ENCODE measurements around the gene COCH. TPM values are rescaled to one million over a fixed set of nuclear protein-coding genes. Genes with fewer than 3 reads are reported as not detected.
A peak's percentile ranks its signal among the peaks of the same experiment; 100 is the strongest.

COCH gene
- total RNA-seq, 1 experiment from 2014 or later: 6.7 TPM

DNA sequence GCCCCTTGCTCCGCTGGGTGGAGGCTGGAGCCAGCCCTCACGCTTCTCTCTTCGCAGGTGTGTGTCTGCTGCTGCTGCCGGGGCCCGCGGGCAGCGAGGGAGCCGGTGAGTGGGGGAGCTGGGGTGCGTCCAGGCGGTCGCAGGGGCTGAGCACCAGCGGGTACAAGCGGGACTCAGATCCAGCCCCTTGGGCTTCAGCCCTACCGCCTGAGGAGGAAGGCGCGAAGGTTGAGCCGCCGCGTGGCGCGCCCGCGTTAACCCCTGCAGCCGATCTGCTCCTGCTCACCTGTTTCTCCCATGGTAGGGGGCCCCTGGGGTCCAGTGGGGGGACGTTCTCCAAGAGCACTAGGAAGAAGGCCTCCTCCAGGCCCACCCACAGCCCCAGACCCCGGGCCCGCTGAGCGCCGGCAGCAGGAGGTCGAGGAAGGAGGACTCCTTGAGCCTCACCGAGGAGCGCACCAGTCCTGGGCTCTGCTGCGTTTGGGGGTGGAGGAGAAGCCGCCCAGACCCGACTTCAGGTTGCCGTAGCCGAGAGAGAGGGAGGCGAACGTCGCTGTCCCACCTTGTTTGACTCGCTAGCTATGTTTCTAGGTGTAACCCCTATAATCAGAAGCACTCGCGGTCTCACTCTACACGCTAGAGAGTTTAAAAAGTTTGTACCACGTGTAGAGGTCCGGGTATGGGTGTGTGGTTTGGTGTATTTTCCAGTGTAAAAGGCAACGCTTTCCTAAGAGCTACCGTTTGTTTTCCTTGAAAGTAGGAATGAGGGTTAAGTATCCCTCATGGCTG is 834 bp downstream of the COCH start:
- ChIA-PET CTCF (no interaction called here), RAD21 (ENCODE audit: low non-redundant PET in 1 of 2, low total read pairs in 2 of 2, uncharacterized antibody in 2 of 2, unreplicated experiment in 2 of 2) (no interaction called here), POLR2A (no interaction called here)
- Histone ChIP-seq H3K4me1 (ENCODE audit: control insufficient read depth in 1 of 2, insufficient read depth in 2 of 2, low read length in 2 of 2) (peaks cover 0 to 18% of the 10 kb centered on the region in 2 experiments; a peak in 3 of 4 replicates), H3K9ac (ENCODE audit: low read length) (peak overlapping the region; percentile 61; the same call in 1 of the 2 replicates), H3K9me3 (ENCODE audit: control insufficient read depth in 1 of 2, insufficient read depth in 1 of 2, low read depth in 1 of 2, low read length in 2 of 2) (no peaks in the 10 kb centered on the region), H3K4me2 (ENCODE audit: low read length) (peak overlapping the region; percentile 85), H4K20me1 (ENCODE audit: insufficient read depth) (no peaks in the 10 kb centered on the region), H3K79me2 (ENCODE audit: insufficient read depth, low read length) (no peaks in the 10 kb centered on the region), H3K27me3 (ENCODE audit: insufficient read depth, low read length) (no peaks in the 10 kb centered on the region), H3K9me2 (ENCODE audit: insufficient read depth) (no peaks in the 10 kb centered on the region), H2AFZ (ENCODE audit: low read depth, low read length, poor library complexity, severe bottlenecking) (no peak overlapping the region), H3K27ac (ENCODE audit: low read depth, low read length) (peak overlapping the region; percentile 27; the same call in 1 of the 2 replicates), H3K4me3 (replicated peaks in 1 of 2; ENCODE audit: low read depth in 1 of 2, low read length in 2 of 2) (peak overlapping the region in 1 of 2 experiments; percentile 58; a peak in 2 of 4 replicates), H3K36me3 (ENCODE audit: control insufficient read depth in 1 of 2, insufficient read depth in 2 of 2, low read length in 2 of 2) (no peaks in the 10 kb centered on the region)
- no peak for ATAC-seq
- no TSS peak for BruUV-seq (replicated peaks)
- intact Hi-C loops (cut with micrococcal nuclease): no loop called here
- no peak for DNase-seq (ENCODE audit: low read depth, low spot score)
- no peak for TF ChIP-seq YY1 (IDR thresholded peaks at IDR 0.05; ENCODE audit: extremely low read depth, insufficient replicate concordance, low read depth, low read length)
- no peak for TF ChIP-seq POLR2A (IDR thresholded peaks at IDR 0.05; ENCODE audit: borderline replicate concordance, extremely low read depth, insufficient read depth, insufficient read length)
- TF ChIP-seq ZFX (IDR thresholded peaks at IDR 0.05): no peak
- no peak for TF ChIP-seq EZH2 (IDR thresholded peaks at IDR 0.05)
- TF ChIP-seq, protein P1, sequence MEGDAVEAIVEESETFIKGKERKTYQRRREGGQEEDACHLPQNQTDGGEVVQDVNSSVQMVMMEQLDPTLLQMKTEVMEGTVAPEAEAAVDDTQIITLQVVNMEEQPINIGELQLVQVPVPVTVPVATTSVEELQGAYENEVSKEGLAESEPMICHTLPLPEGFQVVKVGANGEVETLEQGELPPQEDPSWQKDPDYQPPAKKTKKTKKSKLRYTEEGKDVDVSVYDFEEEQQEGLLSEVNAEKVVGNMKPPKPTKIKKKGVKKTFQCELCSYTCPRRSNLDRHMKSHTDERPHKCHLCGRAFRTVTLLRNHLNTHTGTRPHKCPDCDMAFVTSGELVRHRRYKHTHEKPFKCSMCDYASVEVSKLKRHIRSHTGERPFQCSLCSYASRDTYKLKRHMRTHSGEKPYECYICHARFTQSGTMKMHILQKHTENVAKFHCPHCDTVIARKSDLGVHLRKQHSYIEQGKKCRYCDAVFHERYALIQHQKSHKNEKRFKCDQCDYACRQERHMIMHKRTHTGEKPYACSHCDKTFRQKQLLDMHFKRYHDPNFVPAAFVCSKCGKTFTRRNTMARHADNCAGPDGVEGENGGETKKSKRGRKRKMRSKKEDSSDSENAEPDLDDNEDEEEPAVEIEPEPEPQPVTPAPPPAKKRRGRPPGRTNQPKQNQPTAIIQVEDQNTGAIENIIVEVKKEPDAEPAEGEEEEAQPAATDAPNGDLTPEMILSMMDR (IDR thresholded peaks at IDR 0.05 in 2 of 3, conservative IDR thresholded peaks at IDR 0.05 in 1 of 3; ENCODE audit: borderline replicate concordance in 1 of 3, insufficient read depth in 1 of 3, low read depth in 2 of 3, low read length in 2 of 3): no peak
- TF ChIP-seq EGR1 (IDR thresholded peaks at IDR 0.05; ENCODE audit: low read depth): no peak
- no peak for TF ChIP-seq TCF7L2 (IDR thresholded peaks at IDR 0.05; ENCODE audit: borderline replicate concordance, extremely low read depth, insufficient read depth, insufficient read length)
- TF ChIP-seq FOSL1 (IDR thresholded peaks at IDR 0.05; ENCODE audit: low read depth): no peak
- TF ChIP-seq, protein P2, sequence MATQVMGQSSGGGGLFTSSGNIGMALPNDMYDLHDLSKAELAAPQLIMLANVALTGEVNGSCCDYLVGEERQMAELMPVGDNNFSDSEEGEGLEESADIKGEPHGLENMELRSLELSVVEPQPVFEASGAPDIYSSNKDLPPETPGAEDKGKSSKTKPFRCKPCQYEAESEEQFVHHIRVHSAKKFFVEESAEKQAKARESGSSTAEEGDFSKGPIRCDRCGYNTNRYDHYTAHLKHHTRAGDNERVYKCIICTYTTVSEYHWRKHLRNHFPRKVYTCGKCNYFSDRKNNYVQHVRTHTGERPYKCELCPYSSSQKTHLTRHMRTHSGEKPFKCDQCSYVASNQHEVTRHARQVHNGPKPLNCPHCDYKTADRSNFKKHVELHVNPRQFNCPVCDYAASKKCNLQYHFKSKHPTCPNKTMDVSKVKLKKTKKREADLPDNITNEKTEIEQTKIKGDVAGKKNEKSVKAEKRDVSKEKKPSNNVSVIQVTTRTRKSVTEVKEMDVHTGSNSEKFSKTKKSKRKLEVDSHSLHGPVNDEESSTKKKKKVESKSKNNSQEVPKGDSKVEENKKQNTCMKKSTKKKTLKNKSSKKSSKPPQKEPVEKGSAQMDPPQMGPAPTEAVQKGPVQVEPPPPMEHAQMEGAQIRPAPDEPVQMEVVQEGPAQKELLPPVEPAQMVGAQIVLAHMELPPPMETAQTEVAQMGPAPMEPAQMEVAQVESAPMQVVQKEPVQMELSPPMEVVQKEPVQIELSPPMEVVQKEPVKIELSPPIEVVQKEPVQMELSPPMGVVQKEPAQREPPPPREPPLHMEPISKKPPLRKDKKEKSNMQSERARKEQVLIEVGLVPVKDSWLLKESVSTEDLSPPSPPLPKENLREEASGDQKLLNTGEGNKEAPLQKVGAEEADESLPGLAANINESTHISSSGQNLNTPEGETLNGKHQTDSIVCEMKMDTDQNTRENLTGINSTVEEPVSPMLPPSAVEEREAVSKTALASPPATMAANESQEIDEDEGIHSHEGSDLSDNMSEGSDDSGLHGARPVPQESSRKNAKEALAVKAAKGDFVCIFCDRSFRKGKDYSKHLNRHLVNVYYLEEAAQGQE (IDR thresholded peaks at IDR 0.05; ENCODE audit: low read depth): no peak
- TF ChIP-seq, protein P3, sequence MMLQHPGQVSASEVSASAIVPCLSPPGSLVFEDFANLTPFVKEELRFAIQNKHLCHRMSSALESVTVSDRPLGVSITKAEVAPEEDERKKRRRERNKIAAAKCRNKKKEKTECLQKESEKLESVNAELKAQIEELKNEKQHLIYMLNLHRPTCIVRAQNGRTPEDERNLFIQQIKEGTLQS (IDR thresholded peaks at IDR 0.05): no peak
- no peak for TF ChIP-seq JUND (IDR thresholded peaks at IDR 0.05)

Data from HCT116 (cell line).